Effector memory CD4-positive, alpha-beta T cell (primary cell): ENCODE measurements around the gene SH2D3A.

ENCODE experiments used
- DNase-seq, 3 donors: peaks; one replicate each; pipeline ENCODE4 v3.0.0-alpha.2; 2020
- H3K27ac ChIP-seq: 2 replicates; pipeline ENCODE4 v1.7.0; 2013; ENCODE audit warnings: mild to moderate bottlenecking, low read length, moderate library complexity; ENCODE audit not compliant: insufficient read depth, poor library complexity, severe bottlenecking
- H3K27me3 ChIP-seq: replicated peaks from 2 replicates; pipeline ENCODE4 v1.7.0; 2013; ENCODE audit warnings: mild to moderate bottlenecking, low read length; ENCODE audit not compliant: insufficient read depth, control insufficient read depth, poor library complexity, severe bottlenecking
- H3K36me3 ChIP-seq: 2 replicates; pipeline ENCODE4 v1.7.0; 2013; ENCODE audit warnings: mild to moderate bottlenecking, low read length, moderate library complexity; ENCODE audit not compliant: control insufficient read depth, insufficient read depth
- H3K4me1 ChIP-seq: 2 replicates; pipeline ENCODE4 v1.7.0; 2013; ENCODE audit warnings: low read length, mild to moderate bottlenecking; ENCODE audit not compliant: control insufficient read depth, insufficient read depth, poor library complexity, severe bottlenecking
- H3K4me3 ChIP-seq: 2 replicates; pipeline ENCODE4 v1.7.0; 2013; ENCODE audit warnings: low read length, low read depth, mild to moderate bottlenecking; ENCODE audit not compliant: insufficient read depth, poor library complexity, severe bottlenecking
- H3K9me3 ChIP-seq: 2 replicates; pipeline ENCODE4 v1.7.0; 2013; ENCODE audit warnings: mild to moderate bottlenecking, low read length, moderate library complexity; ENCODE audit not compliant: control insufficient read depth

Gene SH2D3A

DNA sequence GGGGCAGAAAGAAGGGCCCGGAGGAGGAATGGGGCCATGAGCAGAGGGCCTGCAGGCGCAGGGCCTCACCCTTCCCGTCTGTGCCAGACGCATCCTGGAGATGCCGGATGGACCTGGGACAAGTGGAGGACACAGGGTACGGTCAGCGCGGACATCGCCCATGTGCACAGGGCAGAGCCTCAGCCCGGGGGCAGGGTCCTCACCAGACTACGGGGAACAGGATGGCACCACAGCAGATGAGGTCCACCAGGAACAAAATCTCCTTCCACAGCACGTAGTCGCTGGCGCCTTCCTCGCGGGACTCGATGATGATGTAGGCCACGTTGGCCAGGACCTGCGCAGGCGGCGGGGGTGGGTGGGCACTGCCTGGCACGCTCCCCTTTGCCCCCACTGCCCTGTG lies 35.4 kb downstream of the SH2D3A start:
- H3K27me3 ChIP-seq = no peaks in the 10 kb centered on the region
- H3K9me3 ChIP-seq = no peaks in the 10 kb centered on the region
- peaks cover 15% of the 10 kb centered on the region for H3K36me3 ChIP-seq
- no peak overlapping the region for H3K4me3 ChIP-seq
- H3K27ac ChIP-seq = no peak overlapping the region
- no peak for DNase-seq
- peaks cover 8% of the 10 kb centered on the region for H3K4me1 ChIP-seq

DNA sequence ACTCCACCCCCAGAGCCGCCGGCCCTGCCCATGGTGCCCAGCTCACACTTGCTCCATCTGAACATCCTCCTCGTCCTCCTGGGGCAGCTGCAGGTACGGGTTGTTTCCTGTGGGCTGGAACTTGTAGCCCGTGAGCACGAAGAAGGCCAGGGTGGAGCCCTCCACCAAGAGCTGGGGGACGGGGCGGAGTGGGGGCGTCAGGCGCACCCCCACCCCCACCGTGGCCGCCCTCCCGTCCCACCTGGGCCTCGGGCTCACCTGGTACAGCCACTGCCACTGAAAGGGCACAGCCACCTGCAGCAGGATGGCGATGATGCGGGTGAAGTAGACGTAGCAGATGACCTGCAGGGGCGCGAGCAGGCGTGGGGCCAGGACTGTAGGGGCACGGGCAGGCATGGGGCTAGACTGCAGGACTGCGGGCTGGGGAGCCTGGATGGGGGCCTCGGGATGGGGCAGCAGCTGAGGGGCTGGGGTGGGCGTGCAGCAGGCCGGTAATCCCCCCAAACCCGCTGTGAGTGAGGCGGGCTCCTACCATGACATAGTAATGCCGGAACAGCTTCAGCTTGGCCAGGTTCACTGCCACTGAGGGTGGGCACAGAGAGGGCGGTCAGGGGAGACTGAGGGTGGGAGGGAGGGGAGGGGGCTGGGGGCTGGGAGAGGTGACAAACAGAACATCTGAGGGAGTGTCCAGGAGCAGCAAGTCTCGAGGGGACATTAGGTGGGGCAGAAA lies 36.1 kb downstream of the SH2D3A start:
- Histone ChIP-seq H3K4me3 (no peak overlapping the region), H3K27me3 (no peaks in the 10 kb centered on the region), H3K9me3 (no peaks in the 10 kb centered on the region), H3K36me3 (peaks cover 15% of the 10 kb centered on the region), H3K4me1 (peaks cover 1% of the 10 kb centered on the region), H3K27ac (no peak overlapping the region)
- DNase-seq = no peak

DNA sequence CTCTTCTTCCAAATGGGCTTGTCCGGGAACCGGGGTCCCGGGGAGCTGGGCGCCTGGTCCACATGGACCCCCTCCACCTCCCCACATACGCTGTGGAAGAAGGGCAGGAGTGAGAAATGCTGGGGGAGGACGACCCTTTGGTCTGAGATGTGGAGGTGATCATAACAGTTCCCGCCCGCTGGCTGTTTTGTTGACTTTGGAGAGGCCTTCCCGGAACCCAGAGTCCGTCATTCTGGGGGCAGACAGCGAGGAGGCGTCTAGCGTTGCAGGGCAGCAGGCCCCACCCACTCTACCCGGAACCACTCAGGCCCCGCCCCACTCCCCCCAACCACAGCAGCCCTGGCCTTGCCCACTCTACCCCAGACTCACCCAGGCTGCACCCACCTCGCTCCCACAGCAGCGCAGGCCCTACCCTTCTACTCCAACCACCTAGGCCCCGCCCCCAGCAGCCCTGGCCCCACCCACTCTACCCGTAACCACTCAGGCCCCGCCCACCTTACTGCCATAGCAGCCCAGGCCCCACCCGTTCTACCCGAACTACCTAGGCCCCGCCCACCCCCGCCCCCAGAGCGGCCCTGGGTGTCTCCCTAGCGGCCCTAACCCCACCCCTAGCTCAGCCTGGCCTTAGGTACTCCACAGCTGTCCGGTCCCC lies 37.0 kb downstream of the SH2D3A start:
- no peaks in the 10 kb centered on the region for H3K27me3 ChIP-seq

DNA sequence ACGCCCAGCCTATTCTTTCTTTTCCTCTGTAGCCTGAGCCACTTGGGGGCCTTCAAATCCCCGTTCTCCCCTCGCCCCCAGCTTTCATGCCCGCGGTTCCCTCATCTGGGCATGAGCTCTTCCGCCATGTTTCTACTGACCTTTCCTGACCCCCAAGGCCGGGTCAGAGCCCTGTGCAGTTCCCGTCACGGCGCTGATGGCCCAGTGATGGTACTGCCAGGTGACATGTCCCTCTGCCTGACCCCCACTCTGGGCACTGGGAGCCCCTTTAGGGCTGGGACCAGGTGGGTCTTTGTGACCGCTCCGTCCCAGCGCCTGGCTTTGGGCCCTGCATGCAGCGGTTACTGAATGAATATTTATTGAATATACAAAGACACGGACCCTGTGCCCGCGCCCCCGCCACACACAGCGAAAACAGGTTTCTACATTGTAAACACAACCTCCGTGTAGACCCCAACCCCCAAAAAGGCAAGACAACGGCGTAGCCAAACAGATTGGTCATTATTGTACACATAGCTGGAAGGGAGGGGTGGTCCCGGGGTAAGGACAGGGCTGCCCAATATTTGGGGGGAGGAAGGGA lies 37.6 kb downstream of the SH2D3A start:
- no peaks in the 10 kb centered on the region for H3K27me3 ChIP-seq
- H3K4me1 ChIP-seq = no peaks in the 10 kb centered on the region
- H3K9me3 ChIP-seq = no peaks in the 10 kb centered on the region
- no peak for DNase-seq
- no peak overlapping the region for H3K4me3 ChIP-seq
- no peak overlapping the region for H3K27ac ChIP-seq
- H3K36me3 ChIP-seq = peaks cover 15% of the 10 kb centered on the region

More for the DNA sequence above, 37.0 kb downstream of the SH2D3A start:
- no peaks in the 10 kb centered on the region for H3K4me1 ChIP-seq
- peak in 1 of 3 donors; percentile 14 for DNase-seq
- H3K9me3 ChIP-seq = no peaks in the 10 kb centered on the region
- H3K27ac ChIP-seq = no peak overlapping the region
- H3K36me3 ChIP-seq = peaks cover 15% of the 10 kb centered on the region
- H3K4me3 ChIP-seq = no peak overlapping the region

DNA sequence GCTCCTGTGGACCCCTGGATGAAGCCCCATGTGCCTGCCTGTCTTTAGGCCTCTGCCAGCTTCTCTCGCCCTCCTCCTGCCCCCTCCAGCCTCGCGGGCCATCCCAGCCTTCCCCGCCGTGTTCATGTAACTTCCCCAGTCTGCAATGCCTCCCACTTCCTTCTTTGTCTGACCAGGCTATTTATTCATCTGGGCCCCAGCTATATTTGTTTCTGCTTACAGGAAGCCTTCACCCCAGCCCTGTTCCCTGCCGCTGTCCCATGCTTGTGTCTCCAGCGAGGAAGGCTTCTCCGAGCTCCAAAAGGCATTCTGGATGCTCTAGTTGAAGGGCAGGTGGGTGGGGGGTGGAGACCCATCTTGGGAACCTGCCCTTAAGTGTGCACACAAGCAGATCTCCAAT lies 38.9 kb downstream of the SH2D3A start:
- Histone ChIP-seq H3K27me3 (no peaks in the 10 kb centered on the region), H3K36me3 (peaks cover 15% of the 10 kb centered on the region), H3K27ac (no peak overlapping the region), H3K9me3 (no peaks in the 10 kb centered on the region), H3K4me1 (no peaks in the 10 kb centered on the region), H3K4me3 (no peak overlapping the region)
- no peak for DNase-seq

DNA sequence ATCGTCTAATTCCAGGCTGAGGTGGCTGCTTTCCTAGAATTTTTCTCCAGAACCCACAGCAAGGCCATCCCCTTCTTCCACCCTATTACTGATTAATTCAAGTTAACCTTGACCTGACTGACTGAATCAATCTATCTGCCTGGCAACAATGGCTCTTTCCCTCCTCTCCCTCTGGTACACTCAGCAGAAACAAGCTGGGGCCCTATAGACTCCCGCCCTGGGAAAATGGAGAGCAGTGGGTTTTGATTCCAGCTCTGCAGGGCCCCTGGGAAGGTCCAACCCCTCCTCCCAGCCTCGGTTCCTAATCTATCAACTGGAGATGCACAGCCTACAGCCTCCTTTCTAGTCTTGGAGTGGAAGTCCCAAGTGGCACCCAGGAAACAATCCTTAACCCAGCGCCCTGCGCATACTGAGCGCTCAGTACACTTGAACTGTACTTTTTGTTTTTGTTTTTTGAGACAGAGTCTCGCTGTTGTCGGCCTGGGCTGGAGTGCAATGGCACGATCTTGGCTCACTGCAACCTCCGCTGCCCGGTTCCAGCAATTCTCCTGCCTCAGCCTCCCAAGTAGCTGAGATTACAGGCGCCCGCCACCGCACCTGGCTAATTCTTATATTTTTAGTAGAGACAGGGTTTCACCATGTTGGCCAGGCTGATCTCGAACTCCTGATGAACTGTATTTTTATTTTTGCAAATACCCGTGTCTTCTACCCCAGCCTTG lies 41.6 kb downstream of the SH2D3A start:
- Histone ChIP-seq H3K27me3 (no peaks in the 10 kb centered on the region), H3K27ac (no peak overlapping the region), H3K4me3 (no peak overlapping the region), H3K9me3 (no peaks in the 10 kb centered on the region), H3K4me1 (no peaks in the 10 kb centered on the region), H3K36me3 (peaks cover 8% of the 10 kb centered on the region)
- DNase-seq = no peak

DNA sequence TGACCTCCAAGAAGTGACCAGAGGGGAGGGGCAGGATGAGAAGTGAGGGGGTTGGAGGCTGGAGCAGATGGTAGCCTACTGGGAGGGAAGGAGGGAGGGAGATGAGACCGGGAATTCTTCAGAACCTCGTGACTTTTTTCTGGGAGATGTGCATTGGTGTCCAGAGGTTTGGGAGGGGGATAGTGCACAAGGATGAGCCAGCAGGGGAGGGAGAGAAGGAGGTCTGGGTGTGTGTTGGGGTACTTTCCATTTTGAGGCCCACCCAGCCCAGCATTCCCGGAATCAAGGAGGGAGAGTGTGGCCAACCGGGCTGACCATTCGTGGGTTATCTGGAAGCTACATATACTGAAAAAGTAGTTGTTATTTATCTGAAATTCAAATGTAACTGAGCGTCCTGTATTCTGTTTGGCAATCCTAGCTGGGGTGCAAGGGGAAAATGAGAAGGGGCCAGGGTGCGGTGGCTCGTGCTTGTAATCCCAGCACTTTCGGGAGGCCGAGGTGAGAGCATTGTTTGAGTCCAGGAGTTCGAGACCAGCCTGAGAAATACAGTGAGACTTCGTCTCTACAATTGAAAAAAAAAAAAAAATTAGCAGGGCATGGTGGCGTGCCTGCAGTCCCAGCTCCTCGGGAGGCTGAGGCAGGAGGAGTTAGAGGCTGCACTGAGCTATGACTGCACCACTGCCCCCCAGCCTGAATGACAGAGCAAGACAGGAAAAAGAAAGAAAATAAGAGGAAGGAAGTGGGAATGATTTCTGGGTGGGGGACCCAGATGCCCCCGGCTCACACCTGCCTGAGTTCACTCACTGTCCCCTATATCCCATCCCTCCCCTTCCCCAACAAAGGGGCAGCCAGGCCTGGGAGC lies 42.4 kb downstream of the SH2D3A start:
- peaks cover 4% of the 10 kb centered on the region for H3K36me3 ChIP-seq
- H3K4me1 ChIP-seq = no peaks in the 10 kb centered on the region

DNA sequence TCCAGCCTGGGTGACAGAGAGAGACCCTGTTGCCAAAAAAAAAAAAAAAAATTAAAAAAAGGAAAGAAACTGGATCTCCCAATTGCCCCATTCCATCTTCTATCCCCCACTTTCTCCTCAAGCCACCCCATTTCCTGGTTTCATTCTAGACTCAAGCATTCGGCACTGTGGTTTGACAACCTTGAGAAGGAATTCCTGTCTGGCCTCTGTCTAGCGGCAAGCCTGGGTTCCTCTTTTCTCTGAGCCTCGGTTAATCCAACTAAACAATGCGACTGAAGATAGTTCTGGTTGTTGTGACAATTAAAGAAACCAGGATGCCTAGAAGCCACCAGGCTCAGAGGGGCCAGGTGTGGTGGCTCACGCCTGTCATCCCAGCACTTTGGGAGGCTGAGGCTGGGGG lies 43.5 kb downstream of the SH2D3A start:
- H3K4me1 ChIP-seq = no peaks in the 10 kb centered on the region
- H3K36me3 ChIP-seq = no peaks in the 10 kb centered on the region
- H3K27me3 ChIP-seq = no peaks in the 10 kb centered on the region
- H3K9me3 ChIP-seq = no peaks in the 10 kb centered on the region
- no peak for DNase-seq
- no peak overlapping the region for H3K27ac ChIP-seq
- no peak overlapping the region for H3K4me3 ChIP-seq

More for the DNA sequence above, 42.4 kb downstream of the SH2D3A start:
- Histone ChIP-seq H3K4me3 (no peak overlapping the region), H3K27ac (no peak overlapping the region), H3K27me3 (no peaks in the 10 kb centered on the region), H3K9me3 (no peaks in the 10 kb centered on the region)
- DNase-seq = no peak

DNA sequence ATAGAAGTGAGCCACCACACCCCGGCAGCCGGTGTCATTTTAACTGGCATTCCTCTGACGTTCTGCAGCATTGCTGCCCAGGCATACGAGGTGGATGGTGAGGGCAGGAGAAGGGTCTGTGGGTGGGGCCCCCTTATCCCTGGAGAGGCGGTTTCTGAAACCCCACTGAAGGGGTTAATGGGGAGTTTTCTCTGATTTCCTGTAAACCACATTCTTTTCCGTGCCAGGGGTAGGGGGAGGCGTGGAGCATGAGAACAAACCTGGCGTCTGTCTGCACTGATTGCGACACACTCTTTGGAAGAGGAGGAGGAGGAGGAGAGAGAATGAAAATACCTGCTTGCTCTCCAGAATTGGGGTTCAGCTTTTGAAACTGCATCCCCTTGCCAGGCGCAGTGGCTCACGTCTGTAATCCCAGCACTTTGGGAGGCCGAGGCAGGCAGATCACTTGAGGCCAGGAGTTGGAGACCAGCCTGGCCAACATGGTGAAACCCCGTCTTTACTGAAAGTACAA lies 44.1 kb downstream of the SH2D3A start:
- Histone ChIP-seq H3K27me3 (no peaks in the 10 kb centered on the region), H3K4me3 (no peak overlapping the region), H3K27ac (no peak overlapping the region), H3K9me3 (no peaks in the 10 kb centered on the region), H3K36me3 (no peaks in the 10 kb centered on the region), H3K4me1 (no peaks in the 10 kb centered on the region)
- no peak for DNase-seq
